WTC11 (cell line): ENCODE data around the gene SH3GL3. TPM values are rescaled to one million over a fixed set of nuclear protein-coding genes. Genes with fewer than 3 reads are reported as not detected.

Source experiments
- ATAC-seq: fragments of 200-7000 bp; cut with Tn5 transposase; 2 replicates; pipeline ENCODE4 v1.10.0; 2021; ENCODE audit warnings: mild to moderate bottlenecking, moderate library complexity
- CTCF ChIA-PET: fragments of 300-600 bp; sonication (Branson Sonifier 250); formaldehyde crosslinking; loops from one replicate; lab custom pipeline; 2021; ENCODE audit warnings: antibody characterized with exemption; lab: Charles Lee
- POLR2A ChIA-PET: fragments of 350-600 bp; sonication (Branson Sonifier 250); formaldehyde crosslinking; loops from one replicate; lab custom pipeline; 2021; ENCODE audit warnings: antibody characterized with exemption; lab: Charles Lee
- DNase-seq: peaks from one replicate; pipeline ENCODE4 v3.0.0; 2021; ENCODE audit warnings: low spot score
- H3K27ac Mint-ChIP-seq: 2 replicates; pipeline ENCODE4 v1.8.0; 2021; ENCODE audit warnings: mixed read lengths
- H3K27me3 Mint-ChIP-seq: 2 replicates; pipeline ENCODE4 v1.8.0; 2021; ENCODE audit warnings: low read depth, mild to moderate bottlenecking, moderate library complexity, mixed read lengths
- H3K36me3 Mint-ChIP-seq: 2 replicates; pipeline ENCODE4 v1.8.0; 2021; ENCODE audit warnings: mixed read lengths
- H3K4me1 Mint-ChIP-seq: 2 replicates; pipeline ENCODE4 v1.8.0; 2022; ENCODE audit warnings: mixed read lengths
- H3K4me3 Mint-ChIP-seq: 2 replicates; pipeline ENCODE4 v1.8.0; 2021; ENCODE audit warnings: mild to moderate bottlenecking, moderate library complexity, mixed read lengths
- H3K9me3 Mint-ChIP-seq: 2 replicates; pipeline ENCODE4 v1.8.0; 2021; ENCODE audit warnings: mixed read lengths
- ATF3 ChIP-seq: sonication (generic); formaldehyde crosslinking; conservative IDR thresholded peaks from 2 replicates; pipeline ENCODE4 v1.8.1; 2022; ENCODE audit warnings: mild to moderate bottlenecking, missing genetic modification reagents
- ATF6 ChIP-seq: sonication (generic); formaldehyde crosslinking; IDR thresholded peaks from 2 replicates; pipeline ENCODE4 v1.8.1; 2023; ENCODE audit warnings: mild to moderate bottlenecking, missing genetic modification reagents
- CDX4 ChIP-seq: fragments of 250-450 bp; sonication (Bioruptor Pico); IDR thresholded peaks from 2 replicates; pipeline ENCODE4 v1.9.0; 2021; ENCODE audit warnings: moderate library complexity, mild to moderate bottlenecking, inconsistent platforms, borderline replicate concordance
- ELF4 ChIP-seq: sonication (generic); formaldehyde crosslinking; IDR thresholded peaks from 2 replicates; pipeline ENCODE4 v1.8.1; 2022; ENCODE audit warnings: low read depth, mild to moderate bottlenecking, moderate library complexity, missing genetic modification reagents
- ERG ChIP-seq: fragments of 250-450 bp; sonication (Bioruptor Pico); IDR thresholded peaks from 2 replicates; pipeline ENCODE4 v1.8.0; 2021; ENCODE audit warnings: mild to moderate bottlenecking
- FOXP1 ChIP-seq: sonication (generic); formaldehyde crosslinking; IDR thresholded peaks from 2 replicates; pipeline ENCODE4 v1.8.0; 2022; ENCODE audit warnings: missing genetic modification reagents, mild to moderate bottlenecking, moderate library complexity, borderline replicate concordance
- GABPB1 ChIP-seq: sonication (generic); formaldehyde crosslinking; IDR thresholded peaks from 2 replicates; pipeline ENCODE4 v1.8.1; 2023; ENCODE audit warnings: mild to moderate bottlenecking, missing genetic modification reagents
- GTF2I ChIP-seq: fragments of 250-450 bp; sonication (Bioruptor Pico); conservative IDR thresholded peaks from 2 replicates; pipeline ENCODE4 v1.4.0; 2021; ENCODE audit warnings: mild to moderate bottlenecking
- KAT7 ChIP-seq: sonication (generic); formaldehyde crosslinking; IDR thresholded peaks from 2 replicates; pipeline ENCODE4 v1.8.1; 2023; ENCODE audit warnings: missing genetic modification reagents, mild to moderate bottlenecking, borderline replicate concordance
- NR1H2 ChIP-seq: sonication (generic); formaldehyde crosslinking; IDR thresholded peaks from 2 replicates; pipeline ENCODE4 v1.9.0; 2021; ENCODE audit warnings: mild to moderate bottlenecking, moderate library complexity, missing genetic modification reagents
- NR2C2 ChIP-seq: sonication (generic); formaldehyde crosslinking; IDR thresholded peaks from 2 replicates; pipeline ENCODE4 v1.8.0; 2022; ENCODE audit warnings: mild to moderate bottlenecking, missing genetic modification reagents
- OVOL2 ChIP-seq: fragments of 250-450 bp; sonication (Bioruptor Pico); IDR thresholded peaks from 2 replicates; pipeline ENCODE4 v1.9.0; 2021; ENCODE audit warnings: mild to moderate bottlenecking, borderline replicate concordance
- RORB ChIP-seq: fragments of 250-450 bp; sonication (Bioruptor Pico); IDR thresholded peaks from 2 replicates; pipeline ENCODE4 v1.9.0; 2021; ENCODE audit warnings: mild to moderate bottlenecking
- SMAD3 ChIP-seq: sonication (generic); formaldehyde crosslinking; IDR thresholded peaks from 2 replicates; pipeline ENCODE4 v1.8.0; 2022; ENCODE audit warnings: missing genetic modification reagents, mild to moderate bottlenecking, borderline replicate concordance
- SOX15 ChIP-seq: fragments of 250-450 bp; sonication (Bioruptor Pico); IDR thresholded peaks from 2 replicates; pipeline ENCODE4 v1.9.0; 2021; ENCODE audit warnings: mild to moderate bottlenecking
- SP1 ChIP-seq: sonication (generic); formaldehyde crosslinking; conservative IDR thresholded peaks from 2 replicates; pipeline ENCODE4 v1.8.1; 2022; ENCODE audit warnings: missing genetic modification reagents
- STAT6 ChIP-seq: sonication (generic); formaldehyde crosslinking; conservative IDR thresholded peaks from 2 replicates; pipeline ENCODE4 v1.8.1; 2023; ENCODE audit warnings: mild to moderate bottlenecking, low read depth, missing genetic modification reagents, moderate library complexity
- TCF7 ChIP-seq: sonication (generic); formaldehyde crosslinking; IDR thresholded peaks from 2 replicates; pipeline ENCODE4 v1.8.0; 2022; ENCODE audit warnings: mild to moderate bottlenecking, low read depth, missing genetic modification reagents, moderate library complexity
- USF1 ChIP-seq: sonication (generic); formaldehyde crosslinking; IDR thresholded peaks from 2 replicates; pipeline ENCODE4 v1.8.0; 2022; ENCODE audit warnings: mild to moderate bottlenecking, missing genetic modification reagents
- ZNF138 ChIP-seq: sonication (generic); formaldehyde crosslinking; conservative IDR thresholded peaks from 2 replicates; pipeline ENCODE4 v1.8.1; 2022; ENCODE audit warnings: mild to moderate bottlenecking, moderate library complexity, missing genetic modification reagents
- ZNF425 ChIP-seq: fragments of 250-450 bp; sonication (Bioruptor Pico); conservative IDR thresholded peaks from 2 replicates; pipeline ENCODE4 v1.9.0; 2021; ENCODE audit warnings: mild to moderate bottlenecking
- total RNA-seq: library from RNA; stranded (reverse); gene quantifications from 3 replicates; pipeline ENCODE4 v1.2.3, GENCODE V29; 2021

SH3GL3 gene
- total RNA-seq, 1 experiment from 2014 or later: 9.2 TPM

- TF ChIP-seq SOX15: no peak
- no peak for TF ChIP-seq NR1H2 (CRISPR knock-in tag)
- no peak for TF ChIP-seq OVOL2 (CRISPR knock-in tag)
- no peak for TF ChIP-seq ATF6 (CRISPR knock-in tag)
- TF ChIP-seq FOXP1: no peak
- TF ChIP-seq KAT7 (CRISPR knock-in tag): no peak
- TF ChIP-seq ERG (CRISPR knock-in tag): no peak
- TF ChIP-seq ATF3: no peak
- TF ChIP-seq ZNF425 (CRISPR knock-in tag): no peak
- TF ChIP-seq GTF2I (CRISPR knock-in tag): no peak
- no peak for TF ChIP-seq ELF4 (CRISPR knock-in tag)
Measured at GRCh38 chr15:83476708-83477107, 29.6 kb downstream of the SH3GL3 start (continued).

- H3K27ac Mint-ChIP-seq: no peak overlapping the region
- ATAC-seq: no peak
- peaks cover under 1% of the 10 kb centered on the region; the same call in 1 of the 2 replicates for H3K36me3 Mint-ChIP-seq
- ChIA-PET CTCF (no interaction called here), POLR2A (no interaction called here)
- no peak overlapping the region for H3K4me3 Mint-ChIP-seq
- no peak for DNase-seq
- peaks cover 25% of the 10 kb centered on the region for H3K4me1 Mint-ChIP-seq
- H3K27me3 Mint-ChIP-seq: no peaks in the 10 kb centered on the region
- H3K9me3 Mint-ChIP-seq: peaks cover 1% of the 10 kb centered on the region; the same call in 1 of the 2 replicates
- TF ChIP-seq RORB (CRISPR knock-in tag): no peak
- no peak for TF ChIP-seq STAT6 (CRISPR knock-in tag)
- no peak for TF ChIP-seq CDX4
- no peak for TF ChIP-seq SMAD3 (CRISPR knock-in tag)
- no peak for TF ChIP-seq ZNF138
- no peak for TF ChIP-seq USF1 (CRISPR knock-in tag)
- TF ChIP-seq GABPB1: no peak
- TF ChIP-seq TCF7: no peak
- no peak for TF ChIP-seq ATF6 (CRISPR knock-in tag)
- TF ChIP-seq SP1: no peak
- TF ChIP-seq NR2C2 (CRISPR knock-in tag): no peak
Measured at GRCh38 chr15:83477172-83477807, 30.1 kb downstream of the SH3GL3 start.
